Common myeloid progenitor, CD34-positive (primary cell): ENCODE measurements around the gene GNAO1.

Source experiments
- CTCF ChIA-PET: fragments of 350-600 bp; sonication (Branson Sonifier 250); formaldehyde crosslinking; loops from one replicate; lab custom pipeline; 2021; ENCODE audit warnings: antibody characterized with exemption; lab: Charles Lee
- POLR2A ChIA-PET: fragments of 350-600 bp; sonication (Branson Sonifier 250); formaldehyde crosslinking; loops from one replicate; lab custom pipeline; 2021; ENCODE audit warnings: antibody characterized with exemption; lab: Charles Lee
- DNase-seq, 3 donors: peaks; one replicate each; pipeline versions ENCODE4 v3.0.0 to v3.0.0-alpha.2; 2013
- H3K27ac ChIP-seq, 2 experiments: 1 replicate in 1 of 2; 2 replicates in 1 of 2; pipeline ENCODE4 v1.7.0; 2013; ENCODE audit warnings: inconsistent platforms in 2 of 2, low read length in 2 of 2, mild to moderate bottlenecking in 2 of 2, low read depth in 1 of 2, moderate library complexity in 1 of 2; ENCODE audit not compliant: severe bottlenecking in 2 of 2, insufficient read depth in 1 of 2, poor library complexity in 1 of 2
- H3K27me3 ChIP-seq, 5 experiments: replicated peaks in 2 of 5; 1 replicate in 3 of 5; 2 replicates in 2 of 5; pipeline versions ENCODE4 v1.6.1 to v1.7.0; 2013; ENCODE audit warnings: low read length in 4 of 5, mild to moderate bottlenecking in 2 of 5, moderate library complexity in 2 of 5, inconsistent platforms in 1 of 5; ENCODE audit not compliant: insufficient read depth in 5 of 5, control insufficient read depth in 4 of 5
- H3K36me3 ChIP-seq, 4 experiments: 1 replicate in 2 of 4; 2 replicates in 2 of 4; pipeline versions ENCODE4 v1.6.1 to v1.7.0; 2013; ENCODE audit warnings: low read length in 3 of 4, control low read depth in 1 of 4, mild to moderate bottlenecking in 1 of 4; ENCODE audit not compliant: control insufficient read depth in 4 of 4, insufficient read depth in 4 of 4
- H3K4me1 ChIP-seq, 4 experiments: 1 replicate in 3 of 4; 2 replicates in 1 of 4; pipeline versions ENCODE4 v1.6.1 to v1.7.1; 2013; ENCODE audit warnings: low read length in 3 of 4, mild to moderate bottlenecking in 3 of 4, control low read depth in 1 of 4, inconsistent platforms in 1 of 4, moderate library complexity in 1 of 4; ENCODE audit not compliant: control insufficient read depth in 4 of 4, insufficient read depth in 4 of 4; ENCODE audit errors: control extremely low read depth in 1 of 4
- H3K4me3 ChIP-seq, 7 experiments: 1 replicate in 4 of 7; 2 replicates in 3 of 7; pipeline versions ENCODE4 v1.5.1 to v1.7.0; 2013; ENCODE audit warnings: mild to moderate bottlenecking in 7 of 7, low read length in 6 of 7, moderate library complexity in 6 of 7, inconsistent platforms in 2 of 7, low read depth in 2 of 7, control low read depth in 1 of 7; ENCODE audit not compliant: insufficient read depth in 4 of 7, control insufficient read depth in 1 of 7; ENCODE audit errors: extremely low read depth in 1 of 7
- H3K9me3 ChIP-seq, 5 experiments: 1 replicate in 4 of 5; 2 replicates in 1 of 5; pipeline versions ENCODE4 v1.6.1 to v1.7.1; 2013; ENCODE audit warnings: low read length in 4 of 5, mild to moderate bottlenecking in 2 of 5, inconsistent platforms in 1 of 5, low read depth in 1 of 5, moderate library complexity in 1 of 5; ENCODE audit not compliant: control insufficient read depth in 4 of 5, insufficient read depth in 2 of 5; ENCODE audit errors: control extremely low read depth in 1 of 5
- WGBS: methylation state at CpG from one replicate; pipeline ENCODE4 v1.1.5; 2013; ENCODE audit not compliant: insufficient coverage; 5-methylcytosine and 5-hydroxymethylcytosine counted together

GNAO1 gene

DNA sequence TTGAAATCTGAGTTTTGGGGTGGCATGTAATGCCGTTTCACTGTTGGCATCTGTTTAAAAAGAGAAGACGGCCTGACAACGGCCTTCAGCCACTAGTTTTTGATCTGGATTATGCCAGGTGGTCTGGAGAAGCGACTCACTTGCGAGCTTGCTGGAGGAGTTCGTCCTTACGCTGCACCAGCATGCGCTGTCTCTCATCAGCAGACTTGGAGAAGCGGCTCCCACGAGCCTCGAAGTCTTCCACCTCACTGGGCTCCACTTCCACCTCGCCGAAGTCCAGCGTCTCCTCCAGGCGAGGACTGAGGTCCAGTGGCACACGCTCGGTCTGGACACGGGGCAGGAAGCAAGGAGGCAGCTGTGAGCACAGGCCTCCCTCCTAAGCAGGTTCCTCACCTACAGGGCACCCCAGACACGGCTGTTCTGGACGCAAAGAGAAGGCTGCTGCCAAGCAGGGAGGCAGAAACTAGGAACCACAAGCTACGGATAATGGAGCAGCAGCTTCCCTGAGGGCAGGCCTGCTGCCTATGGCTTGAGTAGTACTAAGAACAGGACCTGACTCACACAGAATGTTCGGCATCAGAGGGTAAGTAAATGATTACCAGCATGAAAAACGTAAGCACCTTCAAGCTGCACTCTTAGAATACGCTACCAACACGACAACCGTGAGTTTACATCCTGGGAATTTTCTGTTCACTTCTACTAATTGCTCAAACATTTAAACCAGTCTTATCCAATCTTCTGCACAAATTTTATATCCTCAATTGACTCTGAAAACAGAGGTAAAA, 172.7 kb downstream of the GNAO1 start:
- Histone ChIP-seq H3K9me3 (no peaks in the 10 kb centered on the region), H3K27me3 (no peaks in the 10 kb centered on the region), H3K27ac (no peak overlapping the region), H3K36me3 (peaks cover 14 to 77% (median 53%) of the 10 kb centered on the region in 4 experiments), H3K4me3 (no peak overlapping the region), H3K4me1 (peaks cover 0 to 9% (median 0%) of the 10 kb centered on the region in 4 experiments)
- 98% methylated on average over 19 of the region's 26 CpGs for WGBS
- ChIA-PET POLR2A (no interaction called here), CTCF (no interaction called here)
- DNase-seq = no peak

DNA sequence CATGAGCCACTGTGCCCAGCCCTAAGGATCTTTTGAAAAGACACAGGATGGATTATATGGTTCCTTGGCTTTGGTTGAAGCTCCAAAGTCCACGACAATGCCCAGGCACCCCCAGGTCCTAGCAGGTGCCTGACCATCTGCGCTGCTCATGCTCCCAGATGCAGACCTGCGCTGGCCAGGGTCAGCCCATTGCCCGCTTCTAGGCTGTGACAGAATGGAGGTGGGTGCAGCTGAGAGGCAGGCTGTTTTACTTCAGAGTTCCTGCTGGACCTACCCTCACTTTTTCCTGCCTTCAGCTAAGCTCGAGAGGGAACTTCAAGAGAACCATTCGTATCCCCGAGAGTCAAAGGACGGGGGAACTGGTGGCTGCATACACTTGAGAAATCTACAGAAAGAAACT, 173.6 kb downstream of the GNAO1 start:
- ChIA-PET CTCF (interaction anchor here (0.7 to 1.6 kb wide), 3 partner anchors 8 to 20 kb away, joined by 3 to 4 read pairs (median 3); no protein-coding TSS in a partner anchor), POLR2A (no interaction called here)
- no peak overlapping the region for H3K4me3 ChIP-seq
- peaks cover 17 to 82% (median 56%) of the 10 kb centered on the region in 4 experiments for H3K36me3 ChIP-seq
- 98% methylated on average over 8 of the region's 8 CpGs for WGBS
- DNase-seq = no peak
- no peak overlapping the region for H3K27ac ChIP-seq
- H3K9me3 ChIP-seq = no peaks in the 10 kb centered on the region
- H3K4me1 ChIP-seq = peaks cover 0 to 4% (median 0%) of the 10 kb centered on the region in 4 experiments
- no peaks in the 10 kb centered on the region for H3K27me3 ChIP-seq

DNA sequence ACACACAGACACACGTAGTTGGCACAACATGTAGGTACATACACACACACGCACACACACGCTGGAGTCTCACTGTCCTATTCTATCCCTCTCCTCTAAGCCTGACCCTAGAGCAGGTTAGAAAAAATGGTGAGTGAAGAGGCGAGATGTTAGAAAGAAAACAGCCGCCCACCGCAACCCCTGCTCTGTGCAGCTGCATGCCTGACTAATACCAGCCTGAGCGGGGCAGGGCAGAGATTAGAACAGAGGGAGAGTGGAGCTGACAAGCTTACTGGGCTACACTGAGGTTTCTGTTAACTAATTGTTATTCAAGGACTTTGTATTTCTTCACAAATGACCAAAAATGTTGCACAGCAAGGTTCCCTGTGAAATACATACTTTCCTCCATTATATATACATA, 174.3 kb downstream of the GNAO1 start:
- H3K9me3 ChIP-seq = no peaks in the 10 kb centered on the region
- 94% methylated on average over 4 of the region's 7 CpGs for WGBS
- H3K27ac ChIP-seq = no peak overlapping the region
- H3K4me1 ChIP-seq = no peaks in the 10 kb centered on the region
- ChIA-PET POLR2A (no interaction called here), CTCF (interaction anchor here (0.7 to 1.6 kb wide), 3 partner anchors 9 to 20 kb away, joined by 3 to 4 read pairs (median 3); no protein-coding TSS in a partner anchor)
- DNase-seq = no peak
- no peaks in the 10 kb centered on the region for H3K27me3 ChIP-seq
- no peak overlapping the region for H3K4me3 ChIP-seq
- H3K36me3 ChIP-seq = peaks cover 17 to 76% (median 55%) of the 10 kb centered on the region in 4 experiments

DNA sequence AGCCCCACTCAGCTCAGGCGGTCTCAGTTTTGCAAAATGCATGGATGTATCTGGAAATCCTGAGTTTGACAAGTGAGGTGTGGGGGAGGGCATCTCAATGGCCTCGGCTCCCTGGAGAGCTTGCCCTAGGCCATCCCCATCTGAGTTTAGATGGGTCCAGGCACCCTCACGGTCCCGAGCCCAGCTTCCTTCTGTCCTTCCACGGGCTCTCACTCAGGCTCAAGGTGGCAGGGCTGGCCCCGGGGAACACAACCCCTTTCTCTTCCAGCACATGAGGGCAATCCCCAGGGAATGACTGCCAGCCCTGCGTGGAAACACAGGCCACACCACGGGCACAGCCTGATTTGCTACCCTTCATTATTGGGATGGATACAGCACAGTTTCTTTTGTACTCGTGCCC, 175.7 kb downstream of the GNAO1 start:
- no peak overlapping the region for H3K4me3 ChIP-seq
- peaks cover 14 to 71% (median 53%) of the 10 kb centered on the region in 4 experiments for H3K36me3 ChIP-seq
- no peak overlapping the region for H3K27ac ChIP-seq
- no peaks in the 10 kb centered on the region for H3K27me3 ChIP-seq
- ChIA-PET CTCF (interaction anchor here (1.5 kb wide), 1 partner anchor 11 kb away, joined by 4 read pairs; no protein-coding TSS in a partner anchor), POLR2A (no interaction called here)
- 100% methylated on average over 8 of the region's 9 CpGs for WGBS
- no peaks in the 10 kb centered on the region for H3K9me3 ChIP-seq
- H3K4me1 ChIP-seq = no peaks in the 10 kb centered on the region
- no peak for DNase-seq

DNA sequence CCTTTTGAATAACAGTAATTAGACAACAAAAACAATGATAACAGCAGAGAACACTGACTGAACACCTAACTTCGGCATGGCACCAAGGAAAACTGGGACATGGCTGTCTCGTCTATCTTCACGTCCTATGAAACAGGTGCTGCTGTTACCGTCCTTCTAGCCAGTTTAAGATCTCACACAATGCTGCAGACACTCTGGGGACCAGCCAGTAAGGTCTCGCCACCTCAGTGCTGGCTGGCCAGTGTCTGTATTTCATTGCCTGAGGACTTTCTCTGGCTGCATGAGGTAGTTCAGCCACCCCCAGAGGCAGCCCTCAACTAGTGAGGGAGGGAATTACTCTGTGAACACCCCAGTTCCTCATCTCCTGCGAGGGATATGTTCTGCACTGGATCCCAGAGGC, 176.5 kb downstream of the GNAO1 start:
- DNase-seq = no peak
- CTCF ChIA-PET = no interaction called here
- H3K27ac ChIP-seq = no peak overlapping the region

DNA sequence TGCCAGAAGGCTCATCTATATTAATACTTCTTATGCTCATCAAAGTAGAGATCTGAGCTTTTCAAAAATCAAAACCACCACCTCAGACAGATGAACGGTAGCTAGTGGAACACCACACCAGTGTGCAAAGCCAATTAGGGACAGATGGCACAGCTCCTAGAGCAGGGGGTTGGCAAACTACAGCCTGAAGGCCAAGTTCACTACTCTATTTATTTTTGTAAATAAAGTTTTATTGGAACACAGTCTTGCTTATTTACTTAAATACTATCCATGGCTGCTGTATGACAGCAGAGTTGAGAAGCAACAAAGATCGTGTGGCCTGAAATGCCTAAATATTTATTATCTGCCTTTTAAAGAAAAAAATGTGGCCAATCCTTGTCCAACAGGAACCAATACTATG, 177.3 kb downstream of the GNAO1 start:
- H3K4me3 ChIP-seq = no peak overlapping the region
- no peaks in the 10 kb centered on the region for H3K27me3 ChIP-seq
- no peak overlapping the region for H3K27ac ChIP-seq
- ChIA-PET POLR2A (no interaction called here), CTCF (no interaction called here)
- H3K36me3 ChIP-seq = peaks cover 10 to 61% (median 45%) of the 10 kb centered on the region in 4 experiments
- 100% methylated on average over 1 of the region's 2 CpGs for whole genome bisulfite sequencing
- H3K9me3 ChIP-seq = no peaks in the 10 kb centered on the region
- no peaks in the 10 kb centered on the region for H3K4me1 ChIP-seq
- no peak for DNase-seq

More for the DNA sequence above, 176.5 kb downstream of the GNAO1 start:
- POLR2A ChIA-PET = no interaction called here
- Histone ChIP-seq H3K9me3 (no peaks in the 10 kb centered on the region), H3K36me3 (peaks cover 13 to 63% (median 47%) of the 10 kb centered on the region in 4 experiments), H3K27me3 (no peaks in the 10 kb centered on the region), H3K4me3 (no peak overlapping the region), H3K4me1 (no peaks in the 10 kb centered on the region)
- WGBS = 98% methylated on average over 5 of the region's 6 CpGs

- no peak overlapping the region for H3K4me3 ChIP-seq
- ChIA-PET CTCF (interaction anchor here (0.9 kb wide), 1 partner anchor 13 kb away, joined by 3 read pairs; no protein-coding TSS in a partner anchor), POLR2A (no interaction called here)
- WGBS = 99% methylated on average over 4 of the region's 5 CpGs
- no peaks in the 10 kb centered on the region for H3K27me3 ChIP-seq
- H3K27ac ChIP-seq = no peak overlapping the region
- no peaks in the 10 kb centered on the region for H3K4me1 ChIP-seq
- no peaks in the 10 kb centered on the region for H3K9me3 ChIP-seq
- H3K36me3 ChIP-seq = peaks cover 10 to 56% (median 38%) of the 10 kb centered on the region in 4 experiments
- no peak for DNase-seq
Measured at GRCh38 chr16:56369202-56369601, 177.9 kb downstream of the GNAO1 start.
